RKO (cell line): ENCODE results near the gene ZNF213.

Experiments used
- DNase-seq: peaks from one replicate; pipeline ENCODE4 v3.0.0-alpha.2; 2016; ENCODE audit warnings: low spot score

ZNF213 gene

GRCh38 chr16:3101018-3101840 lies 33.6 kb upstream of the ZNF213 start:
- DNase-seq = peak; percentile 69

DNA sequence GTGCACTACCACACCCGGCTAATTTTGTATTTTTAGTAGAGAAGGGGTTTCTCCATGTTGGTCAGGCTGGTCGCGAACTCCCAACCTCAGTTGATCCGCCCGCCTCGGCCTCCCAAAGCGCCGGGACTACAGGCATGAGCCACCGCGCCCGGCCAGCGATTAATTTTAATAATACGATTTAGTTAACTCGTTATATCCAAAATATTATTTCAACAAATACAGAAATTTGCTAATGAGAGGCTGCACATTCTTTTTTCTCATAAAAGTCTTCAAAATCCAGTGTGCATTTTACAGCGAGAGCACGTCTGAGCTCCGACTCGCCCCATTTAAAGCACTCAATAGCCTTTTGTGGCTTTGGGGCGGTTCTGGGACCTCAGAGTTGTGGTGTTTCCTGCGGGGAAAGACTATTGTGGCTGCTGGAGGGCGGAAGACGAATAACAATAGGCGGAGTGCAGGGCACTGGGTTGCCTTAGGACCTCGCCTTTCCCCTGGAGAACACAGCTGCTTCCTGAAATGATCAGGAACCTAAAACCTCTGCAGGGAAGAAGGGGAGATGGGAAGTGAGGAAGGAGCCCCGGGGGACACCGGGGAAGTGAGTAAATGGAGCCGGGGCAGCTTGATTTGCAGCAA lies 32.9 kb upstream of the ZNF213 start:
- no peak for DNase-seq

DNA sequence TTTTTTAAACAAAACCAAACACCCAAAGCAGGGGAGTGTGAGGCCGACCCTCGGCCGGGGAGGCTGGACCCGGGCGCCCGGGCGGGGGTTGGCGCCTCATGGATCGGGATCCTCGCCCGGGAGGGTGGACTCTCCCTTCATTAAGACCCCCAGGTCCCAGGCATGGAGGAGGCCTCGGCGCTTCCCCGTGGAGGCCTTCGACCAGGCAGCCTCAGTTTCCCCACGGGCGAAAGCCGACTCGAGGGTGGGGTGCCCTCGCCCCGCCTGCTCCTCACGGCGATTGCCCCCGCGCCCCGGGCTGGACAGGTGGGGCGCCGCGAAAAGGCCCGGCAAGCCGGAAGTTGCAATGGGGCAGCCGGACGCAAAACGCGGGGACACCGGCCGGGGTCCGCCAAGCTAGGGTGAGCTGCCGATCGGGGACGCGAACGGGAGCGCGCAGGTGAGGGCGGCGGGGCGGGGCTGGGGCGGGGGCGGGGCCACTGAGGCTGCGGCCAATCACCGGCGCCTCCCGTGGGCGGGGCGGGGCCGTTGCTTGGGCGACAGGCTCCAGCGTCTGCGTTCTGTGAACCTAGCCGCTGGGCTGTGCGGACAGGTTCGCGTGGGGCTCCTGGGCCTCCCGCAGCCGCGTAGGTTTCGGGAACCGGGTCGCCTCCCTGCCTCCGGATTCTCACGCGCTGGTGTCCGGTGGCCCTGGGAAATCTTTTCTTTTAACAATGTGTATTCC lies 28.5 kb upstream of the ZNF213 start:
- peak; percentile 93 for DNase-seq

DNA sequence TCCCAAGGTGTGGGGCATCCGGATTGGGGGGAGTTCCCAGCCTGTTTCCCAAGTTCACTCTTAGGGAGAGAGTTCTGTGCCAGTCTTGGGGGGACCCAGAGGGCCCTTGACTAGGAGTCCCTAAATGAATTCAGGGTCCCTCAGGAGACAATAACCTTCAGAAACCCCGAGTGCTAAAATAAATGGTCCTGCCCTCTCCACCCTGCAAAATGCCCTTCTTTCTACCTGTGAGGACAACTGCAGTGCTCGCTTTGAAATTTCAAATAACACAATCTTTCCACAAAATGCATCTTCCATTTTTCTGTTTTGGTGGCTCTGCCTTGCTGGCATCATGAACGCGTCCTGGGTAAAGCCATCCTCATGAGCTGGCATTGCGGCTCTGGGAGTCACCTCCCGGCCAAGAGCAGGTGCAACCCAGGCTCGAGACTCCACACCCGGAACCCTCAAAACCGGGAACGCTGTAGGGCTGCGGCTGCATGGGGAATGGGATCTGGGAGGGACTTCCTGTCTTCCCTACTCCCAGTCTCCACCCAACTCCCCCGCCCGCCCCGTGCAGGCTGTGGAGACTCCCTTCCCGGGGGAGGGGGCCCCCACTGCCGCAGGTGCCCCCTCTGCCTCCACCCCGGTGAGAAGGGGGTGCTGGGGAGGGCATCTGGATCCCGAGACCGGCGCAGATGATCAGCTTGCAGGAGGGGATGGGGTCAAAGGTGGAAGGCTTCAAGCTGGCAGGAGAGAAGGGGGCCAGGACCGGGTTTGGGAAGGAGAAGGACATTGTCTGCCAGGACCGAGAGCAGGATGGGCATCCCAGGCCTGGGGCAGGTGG lies 22.6 kb upstream of the ZNF213 start, which contains the start of gene ZNF205:
Gene ZNF205 (plus strand): TSS at position 529 of the 823 bp plus-strand sequence. CDS start 845 bp downstream, outside the sequence.
- peak; percentile 85 for DNase-seq

DNA sequence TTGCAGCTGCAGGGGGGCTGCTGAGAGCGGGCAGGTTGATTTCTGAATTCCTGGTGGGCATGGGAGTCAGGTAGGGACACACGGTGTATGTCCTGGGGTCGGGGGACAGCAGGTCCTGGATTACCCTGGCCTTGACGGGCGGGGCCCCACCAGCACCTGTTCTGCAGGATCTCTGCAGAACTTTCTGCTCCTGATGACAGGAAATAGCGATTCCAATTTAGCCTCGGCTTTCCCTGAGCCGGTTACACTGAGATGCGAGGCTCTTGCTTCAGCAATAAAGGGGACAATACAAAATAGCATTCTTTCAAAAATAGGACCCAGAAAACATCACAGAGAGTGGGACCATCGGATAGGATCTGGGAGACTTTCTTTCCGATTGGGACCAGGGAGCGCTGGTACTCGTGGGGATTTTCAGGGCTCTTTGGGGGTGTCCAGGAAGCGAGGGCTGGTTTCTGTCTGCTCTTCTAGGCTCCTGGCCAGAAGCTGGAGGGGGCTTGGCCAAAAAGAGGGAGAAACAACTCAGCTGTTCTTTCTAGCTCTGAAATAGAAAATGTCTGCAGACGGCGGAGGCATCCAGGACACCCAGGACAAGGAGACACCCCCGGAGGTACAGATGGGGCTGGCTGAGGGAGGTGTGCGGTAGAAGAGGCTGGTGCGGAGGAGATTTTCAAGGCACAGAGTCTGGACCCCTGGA lies 21.8 kb upstream of the ZNF213 start:
- no peak for DNase-seq

DNA sequence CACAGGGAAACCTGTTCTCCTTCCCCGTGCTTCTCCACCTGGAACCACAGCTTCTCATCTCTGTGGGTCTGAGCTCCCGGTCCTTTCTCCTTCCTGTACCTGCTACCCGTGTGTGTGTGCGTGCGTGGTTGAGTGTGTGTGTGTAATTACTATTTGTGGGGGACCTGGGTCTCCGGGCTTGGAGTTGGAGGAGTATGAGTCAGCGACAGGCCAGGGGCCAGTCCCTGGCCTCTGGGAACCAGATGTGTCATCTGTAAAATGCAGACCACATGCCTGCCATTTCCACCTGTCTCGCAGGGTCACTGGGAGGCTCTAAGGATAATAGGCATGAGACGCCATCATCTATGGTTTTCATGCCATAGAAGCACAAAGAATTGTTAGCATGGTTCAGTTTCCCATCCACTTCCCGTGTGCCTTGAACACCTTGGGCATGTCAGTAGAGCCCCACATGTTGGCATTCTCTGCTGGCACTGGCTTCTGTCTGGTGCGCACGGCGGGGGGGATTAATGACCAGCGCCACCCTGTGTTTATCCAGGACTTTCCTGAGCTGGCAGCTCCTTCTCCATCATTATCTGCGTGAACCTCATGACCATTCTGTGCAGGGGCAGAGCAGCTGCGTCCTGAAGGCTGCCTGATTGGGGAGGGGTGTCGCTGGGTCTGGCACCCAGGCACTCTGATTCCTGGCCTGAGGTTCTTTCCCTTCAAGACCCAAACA lies 20.9 kb upstream of the ZNF213 start:
- peak; percentile 67 for DNase-seq

- DNase-seq = no peak
Measured at GRCh38 chr16:3115003-3115402, 19.8 kb upstream of the ZNF213 start.

GRCh38 chr16:3115561-3115960 lies 19.3 kb upstream of the ZNF213 start:
- no peak for DNase-seq

GRCh38 chr16:3118204-3118790 lies 16.5 kb upstream of the ZNF213 start:
- no peak for DNase-seq

DNA sequence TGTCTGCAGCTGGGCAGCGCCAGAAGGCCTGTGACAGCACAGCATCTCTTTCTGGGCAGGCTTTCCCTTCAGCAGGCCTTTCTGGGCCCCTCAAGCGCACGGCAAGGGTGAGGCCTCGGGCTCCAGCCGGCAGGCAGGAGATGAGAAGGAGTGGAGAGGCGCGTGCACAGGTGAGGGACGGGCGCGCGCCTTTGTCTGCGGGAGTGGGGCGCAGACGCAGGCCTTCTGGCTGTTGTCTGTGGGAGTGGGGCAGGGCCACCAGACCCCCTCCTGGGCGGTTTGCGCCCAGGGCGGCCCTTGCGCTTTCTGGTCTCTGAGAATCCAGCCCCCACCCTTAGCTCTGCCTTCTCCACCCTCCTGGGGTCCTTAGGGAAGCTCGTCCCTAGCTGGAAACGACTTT lies 16.0 kb upstream of the ZNF213 start:
- DNase-seq = no peak

GRCh38 chr16:3119286-3119685 lies 15.5 kb upstream of the ZNF213 start:
- DNase-seq = no peak

GRCh38 chr16:3119701-3120408 lies 15.0 kb upstream of the ZNF213 start:
- no peak for DNase-seq

DNA sequence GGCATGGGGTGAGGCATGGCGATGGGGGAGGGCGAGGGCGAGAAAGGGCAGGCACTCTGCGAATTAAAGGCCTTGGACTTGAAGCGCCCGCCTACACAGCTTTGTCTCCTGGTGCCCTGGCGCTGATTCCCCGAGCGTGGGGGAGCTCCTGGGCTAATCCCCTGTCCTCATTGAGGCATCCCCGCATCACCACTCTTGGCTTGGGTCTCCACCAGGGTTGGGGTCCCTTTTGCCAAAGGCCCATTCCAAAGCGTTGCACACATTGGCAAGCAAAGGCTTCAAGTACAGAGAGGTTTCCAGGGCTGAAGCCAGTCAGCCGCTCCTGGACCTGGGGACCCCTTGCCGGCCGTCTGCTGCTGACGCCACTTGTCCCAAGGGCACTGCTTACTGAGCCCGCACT lies 14.4 kb upstream of the ZNF213 start:
- no peak for DNase-seq

- DNase-seq = no peak
Measured at GRCh38 chr16:3121851-3122467, 12.9 kb upstream of the ZNF213 start.

DNA sequence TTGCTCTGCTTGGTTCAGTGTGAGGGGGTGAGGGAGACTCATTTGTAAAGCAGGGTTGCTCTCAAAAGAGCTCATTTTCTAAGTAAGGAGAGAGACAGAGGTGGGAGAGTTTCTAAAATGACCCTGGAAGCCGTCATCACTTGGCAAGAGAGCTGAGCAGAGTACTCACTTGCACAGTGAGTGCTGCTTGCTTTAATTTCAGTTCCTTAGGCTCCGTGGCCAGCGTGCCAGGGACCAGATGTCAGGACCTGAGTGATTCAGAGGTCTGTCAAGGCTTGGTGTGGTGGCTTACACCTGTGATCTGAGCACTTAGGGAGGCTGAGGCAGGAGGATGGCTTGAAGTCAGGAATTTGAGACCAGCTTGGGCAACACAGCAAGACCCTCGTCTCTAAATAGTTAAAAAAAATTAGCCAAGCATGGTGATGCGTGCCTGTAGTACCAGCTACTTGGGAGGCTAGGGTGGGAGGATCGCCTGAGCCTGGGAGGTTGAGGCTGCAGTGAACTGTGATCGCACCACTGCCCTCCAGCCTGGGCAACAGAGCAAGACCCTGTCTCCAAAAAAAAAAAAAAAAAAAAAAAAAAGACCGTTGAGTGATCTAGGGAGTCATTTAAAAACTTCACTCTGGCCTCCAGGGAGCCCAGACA lies 11.8 kb upstream of the ZNF213 start:
- DNase-seq = no peak

- peak; percentile 96 for DNase-seq
Measured at GRCh38 chr16:3123986-3124886, 10.6 kb upstream of the ZNF213 start.

GRCh38 chr16:3127745-3128144 lies 7.1 kb upstream of the ZNF213 start:
- no peak for DNase-seq
